GM13977 (cell line): Measurements from ENCODE around the gene SPZ1.

ENCODE experiments used
- DNase-seq: peaks from one replicate; pipeline ENCODE4 v3.0.0; 2012; ENCODE audit warnings: low spot score
- CTCF ChIP-seq: IDR thresholded peaks from 2 replicates; pipeline ENCODE4 v1.5.1; 2012; ENCODE audit warnings: mild to moderate bottlenecking, control low read depth; ENCODE audit not compliant: insufficient read depth; ENCODE audit errors: extremely low read depth, missing control alignments
- in situ Hi-C: fragments of 300-500 bp; cut with MboI; formaldehyde crosslinking; loops from one replicate; pipeline ENCODE4 v1.12.0; 2022; ENCODE audit warnings: low sequenced_read_pairs, low pct_unique_long_range_greater_than_20kb, mixed read lengths, inconsistent platforms; ENCODE audit not compliant: unreplicated experiment

Gene SPZ1

GRCh38 chr5:80326468-80326867 lies 6.7 kb downstream of the SPZ1 start:
- DNase-seq, result no peak
- no peak for TF ChIP-seq CTCF
- in situ Hi-C loops, result no loop called here

GRCh38 chr5:80337379-80337778 lies 17.6 kb downstream of the SPZ1 start:
- in situ Hi-C loops, result no loop called here
- DNase-seq, result no peak
- TF ChIP-seq CTCF, result no peak

GRCh38 chr5:80339116-80339515 lies 19.3 kb downstream of the SPZ1 start:
- no peak for TF ChIP-seq CTCF
- DNase-seq, result no peak
- in situ Hi-C loops, result no loop called here

- TF ChIP-seq CTCF, result no peak
- in situ Hi-C loops, result no loop called here
- no peak for DNase-seq
Observed at GRCh38 chr5:80341016-80341775, 21.4 kb downstream of the SPZ1 start.

GRCh38 chr5:80343067-80343466 lies 23.3 kb downstream of the SPZ1 start:
- DNase-seq, result no peak
- in situ Hi-C loops, result no loop called here
- TF ChIP-seq CTCF, result no peak

- TF ChIP-seq CTCF, result peak; percentile 56
- in situ Hi-C loops, result no loop called here
- DNase-seq, result peak; percentile 51
Observed at GRCh38 chr5:80346055-80346454, 26.3 kb downstream of the SPZ1 start.
